Neuronal stem cell (in vitro differentiated cells): ENCODE measurements around the gene S100A11.

Source experiments
- DNase-seq: peaks from one replicate; pipeline ENCODE4 v3.0.0-alpha.2; 2013; ENCODE audit warnings: low spot score
- H2AFZ ChIP-seq: one replicate; pipeline ENCODE4 v1.6.1; 2013; ENCODE audit warnings: mild to moderate bottlenecking, low read length, inconsistent platforms
- H2AK5ac ChIP-seq: 2 replicates; pipeline ENCODE4 v1.6.1; 2013; ENCODE audit warnings: low read depth, mild to moderate bottlenecking, inconsistent platforms, low read length, moderate library complexity, mixed read lengths
- H2BK120ac ChIP-seq: 2 replicates; pipeline ENCODE4 v1.6.1; 2013; ENCODE audit warnings: low read depth, mild to moderate bottlenecking, inconsistent platforms, low read length, moderate library complexity, mixed read lengths
- H2BK12ac ChIP-seq: one replicate; pipeline ENCODE4 v1.6.1; 2013; ENCODE audit warnings: low read length, inconsistent platforms
- H2BK15ac ChIP-seq: 2 replicates; pipeline ENCODE4 v1.6.1; 2013; ENCODE audit warnings: mild to moderate bottlenecking, low read length, inconsistent platforms, mixed read lengths
- H2BK5ac ChIP-seq: one replicate; pipeline ENCODE4 v1.6.1; 2013; ENCODE audit warnings: inconsistent platforms, mild to moderate bottlenecking, low read length, moderate library complexity
- H3K14ac ChIP-seq: one replicate; pipeline ENCODE4 v1.6.1; 2013; ENCODE audit warnings: low read length, inconsistent platforms
- H3K18ac ChIP-seq: 2 replicates; pipeline ENCODE4 v1.6.1; 2013; ENCODE audit warnings: low read length, inconsistent platforms
- H3K23ac ChIP-seq: 2 replicates; pipeline ENCODE4 v1.6.1; 2013; ENCODE audit warnings: low read depth, mild to moderate bottlenecking, mixed read lengths, low read length, inconsistent platforms; ENCODE audit not compliant: poor library complexity
- H3K27ac ChIP-seq: replicated peaks from 3 replicates; pipeline ENCODE4 v1.5.1; 2013; ENCODE audit warnings: low read length, inconsistent platforms
- H3K27me3 ChIP-seq, 3 experiments: 2 replicates each; pipeline ENCODE4 v1.6.1; 2013; ENCODE audit warnings: low read length in 3 of 3, mild to moderate bottlenecking in 2 of 3, inconsistent platforms in 1 of 3, low read depth in 1 of 3, mixed read lengths in 1 of 3, moderate library complexity in 1 of 3; ENCODE audit not compliant: control insufficient read depth in 3 of 3, insufficient read depth in 3 of 3
- H3K36me3 ChIP-seq, 2 donors: replicated peaks in 1 of 2; 2 replicates each; pipeline ENCODE4 v1.6.1; 2013; ENCODE audit warnings: low read length in 2 of 2; ENCODE audit not compliant: control insufficient read depth in 2 of 2, insufficient read depth in 2 of 2
- H3K4ac ChIP-seq: 2 replicates; pipeline ENCODE4 v1.6.1; 2013; ENCODE audit warnings: inconsistent platforms, mild to moderate bottlenecking, low read length, moderate library complexity
- H3K4me1 ChIP-seq, 2 donors: 1 replicate in 1 of 2; 2 replicates in 1 of 2; pipeline ENCODE4 v1.6.1; 2013; ENCODE audit warnings: low read length in 2 of 2, low read depth in 1 of 2; ENCODE audit not compliant: control insufficient read depth in 2 of 2, insufficient read depth in 1 of 2
- H3K4me2 ChIP-seq: one replicate; pipeline ENCODE4 v1.6.1; 2013; ENCODE audit warnings: mild to moderate bottlenecking, low read length, inconsistent platforms; ENCODE audit not compliant: insufficient read depth, poor library complexity, severe bottlenecking
- H3K4me3 ChIP-seq, 2 donors: 2 replicates each; pipeline ENCODE4 v1.5.1; 2013; ENCODE audit warnings: low read length in 2 of 2, mild to moderate bottlenecking in 2 of 2, inconsistent platforms in 1 of 2, moderate library complexity in 1 of 2
- H3K79me1 ChIP-seq: one replicate; pipeline ENCODE4 v1.6.1; 2013; ENCODE audit warnings: low read depth, mild to moderate bottlenecking, inconsistent platforms, low read length, moderate library complexity
- H3K9ac ChIP-seq: one replicate; pipeline ENCODE4 v1.6.1; 2013; ENCODE audit warnings: mild to moderate bottlenecking, low read depth, low read length, inconsistent platforms; ENCODE audit not compliant: poor library complexity
- H3K9me3 ChIP-seq, 2 donors: replicated peaks in 1 of 2; 2 replicates each; pipeline versions ENCODE3 to v1.6.1; 2013; ENCODE audit warnings: low read length in 2 of 2, mild to moderate bottlenecking in 2 of 2, inconsistent platforms in 1 of 2, low read depth in 1 of 2, mixed read lengths in 1 of 2, moderate library complexity in 1 of 2; ENCODE audit not compliant: control insufficient read depth in 2 of 2, insufficient read depth in 1 of 2
- H4K8ac ChIP-seq: one replicate; pipeline ENCODE4 v1.6.1; 2013; ENCODE audit warnings: low read depth, mild to moderate bottlenecking, inconsistent platforms, low read length, moderate library complexity
- H4K91ac ChIP-seq: one replicate; pipeline ENCODE4 v1.6.1; 2013; ENCODE audit warnings: low read length, low read depth, mild to moderate bottlenecking, inconsistent platforms; ENCODE audit not compliant: poor library complexity
- WGBS, 2 donors: extraction: QIAGEN DNeasy Blood & Tissue Kit; methylation state at CpG; one replicate each; pipeline ENCODE4 v1.1.7; 2013; ENCODE audit warnings: missing lambda C conversion rate in 2 of 2, mixed read lengths in 1 of 2; ENCODE audit not compliant: insufficient read length in 2 of 2, insufficient replicate concordance in 1 of 2; ENCODE audit errors: extremely low coverage in 2 of 2; 5-methylcytosine and 5-hydroxymethylcytosine counted together

S100A11 gene

DNA sequence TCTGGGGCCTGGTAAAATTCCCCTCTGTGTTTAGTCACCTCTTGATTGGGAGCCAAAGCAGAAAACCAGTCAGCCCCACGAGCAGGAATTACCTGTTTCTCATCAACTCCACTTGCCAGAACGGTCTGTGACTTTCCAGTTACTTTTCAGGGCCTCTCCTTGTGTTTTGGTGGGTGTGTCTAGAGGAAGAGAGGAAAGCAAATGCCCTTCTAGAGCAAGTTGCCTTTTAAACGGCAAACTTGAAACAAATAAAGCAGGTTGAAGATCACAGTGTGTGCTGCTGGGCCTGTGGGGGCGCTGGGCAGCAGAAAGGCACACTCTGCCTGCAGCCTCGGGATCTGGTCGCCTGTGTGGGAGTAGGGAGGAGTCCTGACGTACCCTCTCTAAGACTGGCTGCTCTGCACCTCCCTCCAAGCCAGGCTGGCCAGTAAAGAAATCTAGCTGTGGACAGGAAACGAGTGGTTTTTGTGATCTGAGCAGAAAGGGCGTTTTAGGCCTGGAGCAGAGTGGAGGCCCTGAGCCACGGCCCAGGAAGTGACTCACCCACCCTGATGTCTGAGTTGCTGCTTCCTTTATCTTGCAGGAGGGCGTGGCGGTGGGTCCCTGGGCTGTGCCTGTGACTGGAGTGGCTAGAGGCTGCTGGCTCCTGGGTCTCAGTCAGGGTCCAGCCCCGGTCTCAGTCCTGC lies 11.1 kb upstream of the S100A11 start:
- Histone ChIP-seq H4K91ac (no peak overlapping the region), H2AK5ac (no peak overlapping the region), H3K4me3 (peak overlapping the region in 1 of 2 donors; percentile 36), H3K9me3 (no peaks in the 10 kb centered on the region), H2BK120ac (no peak overlapping the region), H3K14ac (no peak overlapping the region), H2AFZ (peak overlapping the region; percentile 96), H3K4me2 (peak overlapping the region; percentile 37), H3K27me3 (peaks cover 0 to 17% (median 2%) of the 10 kb centered on the region in 3 experiments), H2BK12ac (peak overlapping the region; percentile 69), H4K8ac (no peak overlapping the region), H3K4me1 (peaks cover 8 to 11% of the 10 kb centered on the region in 2 donors), H3K18ac (peak overlapping the region; percentile 85), H3K36me3 (no peaks in the 10 kb centered on the region), H3K4ac (no peak overlapping the region), H3K27ac (peak overlapping the region; percentile 68), H3K79me1 (no peaks in the 10 kb centered on the region), H3K9ac (peak overlapping the region; percentile 79), H3K23ac (no peak overlapping the region), H2BK15ac (no peak overlapping the region), H2BK5ac (peak overlapping the region; percentile 21)
- DNase-seq: peak; percentile 59
- WGBS, 2 donors: no CpG with 5 or more reads among the region's 13 CpGs

DNA sequence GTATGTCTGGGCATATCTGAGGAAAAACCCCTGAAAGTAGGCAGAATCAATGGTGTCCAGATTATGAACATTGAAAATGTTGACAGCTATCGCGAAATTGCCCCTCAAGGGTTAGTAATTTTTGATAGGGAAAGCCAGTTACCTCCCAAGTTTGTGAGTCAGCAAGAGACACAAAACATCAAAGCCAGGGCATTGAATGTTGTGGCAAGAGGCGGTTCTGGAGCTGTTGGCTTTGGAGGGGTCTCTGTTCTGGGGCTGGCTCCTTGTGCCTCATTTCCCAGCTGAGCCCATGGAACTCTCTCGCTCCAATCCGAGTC lies 10.6 kb upstream of the S100A11 start:
- no peak overlapping the region for H3K4ac ChIP-seq
- H2AK5ac ChIP-seq: no peak overlapping the region
- no peak overlapping the region for H4K8ac ChIP-seq
- peak overlapping the region; percentile 96 for H2AFZ ChIP-seq
- H3K79me1 ChIP-seq: no peaks in the 10 kb centered on the region
- DNase-seq: no peak
- H3K27ac ChIP-seq: peak overlapping the region; percentile 68
- no peak overlapping the region for H2BK5ac ChIP-seq
- no peak overlapping the region for H4K91ac ChIP-seq
- H3K27me3 ChIP-seq: peaks cover 0 to 16% (median 0%) of the 10 kb centered on the region in 3 experiments
- no peak overlapping the region for H3K14ac ChIP-seq
- no peak overlapping the region for H3K18ac ChIP-seq
- no peak overlapping the region for H2BK12ac ChIP-seq
- no peak overlapping the region for H3K4me2 ChIP-seq
- no peak overlapping the region for H2BK120ac ChIP-seq
- no peak overlapping the region for H3K4me3 ChIP-seq
- no CpG with 5 or more reads among the region's 5 CpGs for WGBS, 2 donors
- H3K9ac ChIP-seq: no peak overlapping the region
- H3K23ac ChIP-seq: no peak overlapping the region
- H3K9me3 ChIP-seq: no peaks in the 10 kb centered on the region
- H3K36me3 ChIP-seq: no peaks in the 10 kb centered on the region
- no peak overlapping the region for H2BK15ac ChIP-seq
- peaks cover 8 to 11% of the 10 kb centered on the region in 2 donors for H3K4me1 ChIP-seq

DNA sequence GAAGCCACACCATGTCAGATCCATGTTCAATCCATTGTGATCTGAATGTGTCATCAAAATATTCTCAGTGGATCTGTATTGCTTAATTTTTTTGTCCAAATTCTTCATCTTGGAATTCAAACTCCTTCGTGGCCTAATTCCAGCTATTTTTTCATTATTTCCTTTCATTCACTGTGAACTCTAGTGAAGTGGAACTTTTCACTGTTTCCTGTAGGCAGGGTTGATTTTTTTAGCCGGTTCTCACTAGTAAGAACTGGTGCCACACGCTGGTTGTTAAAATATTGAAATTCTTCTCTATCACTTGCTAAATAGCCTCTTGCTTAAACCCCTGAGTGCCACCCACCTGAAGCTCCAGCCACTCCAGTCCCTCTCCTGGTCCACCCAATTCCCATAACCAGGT lies 7.6 kb upstream of the S100A11 start:
- no peak overlapping the region for H3K4me2 ChIP-seq
- H3K23ac ChIP-seq: no peak overlapping the region
- no peak overlapping the region for H3K4ac ChIP-seq
- H2BK120ac ChIP-seq: no peak overlapping the region
- peaks cover 8 to 11% of the 10 kb centered on the region in 2 donors for H3K4me1 ChIP-seq
- H2BK5ac ChIP-seq: no peak overlapping the region
- H3K9ac ChIP-seq: no peak overlapping the region
- no peak overlapping the region for H4K8ac ChIP-seq
- no peak for DNase-seq
- H3K9me3 ChIP-seq: no peaks in the 10 kb centered on the region
- H3K14ac ChIP-seq: no peak overlapping the region
- H3K79me1 ChIP-seq: no peaks in the 10 kb centered on the region
- no peak overlapping the region for H2AK5ac ChIP-seq
- H4K91ac ChIP-seq: no peak overlapping the region
- no peak overlapping the region for H2BK12ac ChIP-seq
- H3K36me3 ChIP-seq: no peaks in the 10 kb centered on the region
- no peak overlapping the region for H3K27ac ChIP-seq
- no peak overlapping the region for H2AFZ ChIP-seq
- H3K27me3 ChIP-seq: peaks cover 0 to 25% (median 0%) of the 10 kb centered on the region in 3 experiments
- no CpG with 5 or more reads among the region's 3 CpGs for WGBS, 2 donors
- no peak overlapping the region for H3K4me3 ChIP-seq
- H2BK15ac ChIP-seq: no peak overlapping the region
- no peak overlapping the region for H3K18ac ChIP-seq

DNA sequence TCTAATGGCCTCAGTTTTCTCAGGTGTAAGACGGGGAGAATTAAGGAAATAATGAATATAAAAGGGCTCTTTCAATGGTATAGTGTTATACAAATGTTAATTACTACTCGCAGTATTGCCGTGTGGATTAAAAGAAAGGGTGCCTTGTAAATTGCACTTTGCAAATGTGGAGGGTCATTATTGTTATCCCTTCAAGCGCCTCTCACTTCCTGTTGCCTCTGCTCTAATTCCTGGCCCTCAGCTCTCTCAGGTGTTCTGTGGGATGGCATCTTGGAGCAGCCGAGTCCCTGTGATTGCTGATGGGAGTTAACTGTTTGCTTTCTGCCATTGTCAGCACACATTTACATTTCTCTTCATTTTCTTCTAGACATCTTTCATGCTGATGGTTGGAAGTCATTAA lies 7.1 kb upstream of the S100A11 start:
- Histone ChIP-seq H2BK120ac (no peak overlapping the region), H3K4me1 (peaks cover 8 to 11% of the 10 kb centered on the region in 2 donors), H3K27me3 (peaks cover 0 to 29% (median 0%) of the 10 kb centered on the region in 3 experiments), H4K91ac (no peak overlapping the region), H3K18ac (no peak overlapping the region), H3K14ac (no peak overlapping the region), H3K27ac (no peak overlapping the region), H3K4me3 (no peak overlapping the region), H3K4me2 (no peak overlapping the region), H3K23ac (no peak overlapping the region), H2BK12ac (no peak overlapping the region), H2AK5ac (no peak overlapping the region), H3K79me1 (no peaks in the 10 kb centered on the region), H3K4ac (no peak overlapping the region), H2BK5ac (no peak overlapping the region), H2AFZ (no peak overlapping the region), H3K36me3 (no peaks in the 10 kb centered on the region), H3K9ac (no peak overlapping the region), H2BK15ac (no peak overlapping the region), H3K9me3 (no peaks in the 10 kb centered on the region), H4K8ac (no peak overlapping the region)
- WGBS, 2 donors: no CpG with 5 or more reads among the region's 5 CpGs
- DNase-seq: no peak
